ENCODE measurements around the gene TKTL1. TPM values are rescaled to one million over a fixed set of nuclear protein-coding genes. Genes with fewer than 3 reads are reported as not detected.
A peak's percentile ranks its signal among the peaks of the same experiment; 100 is the strongest.

The TKTL1 gene
- total RNA-seq, 1 donor, result not detected

DNA sequence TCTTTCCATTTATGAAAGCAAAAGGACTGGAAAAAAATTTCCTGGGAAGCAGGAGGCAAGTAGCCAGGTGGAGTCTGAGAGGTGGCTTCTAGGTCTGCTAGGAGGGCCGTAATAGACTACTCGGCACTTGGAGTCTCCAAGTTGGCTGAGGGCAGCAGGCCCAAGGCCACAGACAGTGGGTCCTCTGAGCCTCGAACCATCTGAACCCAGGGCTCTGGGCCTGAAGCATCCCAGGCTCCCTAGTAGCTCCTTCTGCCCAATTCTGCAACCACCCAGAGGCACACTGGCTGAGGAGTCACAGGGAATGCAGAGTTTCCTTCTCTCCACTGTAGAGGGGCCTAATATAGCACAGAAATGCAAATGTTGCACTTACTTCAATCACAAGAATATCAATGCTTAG, 19.8 kb downstream of the TKTL1 start:
- H3K4me3 ChIP-seq (ENCODE audit: low read depth, low read length), result no peak overlapping the region
- TF ChIP-seq, protein P1, sequence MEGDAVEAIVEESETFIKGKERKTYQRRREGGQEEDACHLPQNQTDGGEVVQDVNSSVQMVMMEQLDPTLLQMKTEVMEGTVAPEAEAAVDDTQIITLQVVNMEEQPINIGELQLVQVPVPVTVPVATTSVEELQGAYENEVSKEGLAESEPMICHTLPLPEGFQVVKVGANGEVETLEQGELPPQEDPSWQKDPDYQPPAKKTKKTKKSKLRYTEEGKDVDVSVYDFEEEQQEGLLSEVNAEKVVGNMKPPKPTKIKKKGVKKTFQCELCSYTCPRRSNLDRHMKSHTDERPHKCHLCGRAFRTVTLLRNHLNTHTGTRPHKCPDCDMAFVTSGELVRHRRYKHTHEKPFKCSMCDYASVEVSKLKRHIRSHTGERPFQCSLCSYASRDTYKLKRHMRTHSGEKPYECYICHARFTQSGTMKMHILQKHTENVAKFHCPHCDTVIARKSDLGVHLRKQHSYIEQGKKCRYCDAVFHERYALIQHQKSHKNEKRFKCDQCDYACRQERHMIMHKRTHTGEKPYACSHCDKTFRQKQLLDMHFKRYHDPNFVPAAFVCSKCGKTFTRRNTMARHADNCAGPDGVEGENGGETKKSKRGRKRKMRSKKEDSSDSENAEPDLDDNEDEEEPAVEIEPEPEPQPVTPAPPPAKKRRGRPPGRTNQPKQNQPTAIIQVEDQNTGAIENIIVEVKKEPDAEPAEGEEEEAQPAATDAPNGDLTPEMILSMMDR (IDR thresholded peaks at IDR 0.05; ENCODE audit: insufficient read depth, low read length), result no peak
- DNase-seq (ENCODE audit: low read depth), result no peak

DNA sequence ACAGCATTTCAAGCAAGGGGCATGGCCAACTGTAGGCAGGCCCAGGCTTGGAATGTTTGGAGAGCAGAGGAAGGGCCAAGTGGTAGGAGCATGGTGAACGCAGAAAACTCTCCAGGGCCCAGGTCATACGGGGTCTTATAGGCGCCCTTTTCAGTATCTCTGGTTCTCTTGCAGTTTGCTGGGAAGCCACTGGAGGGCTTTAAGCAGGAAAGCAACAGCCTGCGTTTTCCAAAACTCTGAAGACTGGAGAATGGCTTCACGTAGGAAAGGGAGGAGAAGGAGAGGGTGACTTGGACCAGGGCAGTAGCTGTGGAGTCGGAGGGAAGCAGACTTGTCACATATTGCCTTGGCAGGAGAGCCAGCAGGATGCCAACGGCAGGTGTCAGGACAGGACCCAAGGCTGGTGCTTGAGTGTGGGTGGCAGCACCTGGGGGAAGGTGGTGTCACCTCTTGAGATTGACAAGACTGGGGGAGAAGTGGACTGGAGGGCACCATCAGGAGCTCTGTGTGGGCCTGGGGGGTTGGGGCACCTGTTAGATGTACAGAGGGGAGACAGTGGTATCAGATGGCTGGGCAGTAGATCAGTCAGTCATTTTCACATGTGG, 21.9 kb downstream of the TKTL1 start:
- peak; percentile 46 for DNase-seq (ENCODE audit: low read depth)
- no peak overlapping the region for H3K4me3 ChIP-seq (ENCODE audit: low read depth, low read length)
- TF ChIP-seq, protein P1 (IDR thresholded peaks at IDR 0.05; ENCODE audit: insufficient read depth, low read length), result peak; percentile 67

DNA sequence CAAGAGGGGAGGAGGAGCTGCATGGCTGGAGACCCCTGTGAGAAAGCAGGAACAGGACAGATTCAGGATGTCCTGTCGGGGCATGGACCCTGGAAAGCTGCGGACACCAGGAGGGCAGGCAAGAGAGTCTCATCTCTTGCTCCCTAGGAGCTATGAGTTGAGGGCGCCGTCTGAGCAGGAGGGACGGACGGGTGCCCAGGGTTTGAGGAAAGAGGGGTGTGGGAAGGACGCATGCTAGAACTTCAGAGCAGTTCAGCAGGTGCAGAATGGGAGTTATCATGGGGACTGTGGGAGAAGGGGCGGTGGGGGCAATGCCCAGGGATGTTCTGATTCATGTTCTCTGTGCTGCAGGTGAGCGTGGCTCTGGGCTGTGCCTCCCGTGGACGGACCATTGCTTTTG, 24.8 kb downstream of the TKTL1 start:
- DNase-seq (ENCODE audit: low read depth), result no peak
- TF ChIP-seq, protein P1 (IDR thresholded peaks at IDR 0.05; ENCODE audit: insufficient read depth, low read length), result no peak
- no peak overlapping the region for H3K4me3 ChIP-seq (ENCODE audit: low read depth, low read length)

DNA sequence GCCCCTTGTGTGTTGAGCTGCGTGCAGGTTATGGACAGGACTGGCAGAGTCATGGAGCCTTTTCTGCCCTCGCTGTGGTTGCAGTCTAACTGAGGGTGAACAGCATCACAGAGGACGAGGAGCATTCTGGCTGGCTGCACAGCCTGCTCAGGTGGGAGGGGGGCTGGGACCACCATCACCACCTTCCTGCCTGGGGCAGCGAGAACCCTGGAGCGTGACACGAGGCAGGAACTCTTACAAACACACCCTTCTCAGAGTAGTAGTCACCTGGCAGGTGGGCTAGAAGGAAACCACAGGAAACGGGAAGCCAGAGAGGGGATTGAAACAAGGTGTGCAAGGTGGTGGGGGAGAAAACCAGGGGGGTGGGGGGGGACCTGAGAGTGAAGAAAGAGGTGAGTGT, 25.6 kb downstream of the TKTL1 start:
- DNase-seq (ENCODE audit: low read depth), result no peak
- H3K4me3 ChIP-seq (ENCODE audit: low read depth, low read length), result no peak overlapping the region
- TF ChIP-seq, protein P1 (IDR thresholded peaks at IDR 0.05; ENCODE audit: insufficient read depth, low read length), result no peak

DNA sequence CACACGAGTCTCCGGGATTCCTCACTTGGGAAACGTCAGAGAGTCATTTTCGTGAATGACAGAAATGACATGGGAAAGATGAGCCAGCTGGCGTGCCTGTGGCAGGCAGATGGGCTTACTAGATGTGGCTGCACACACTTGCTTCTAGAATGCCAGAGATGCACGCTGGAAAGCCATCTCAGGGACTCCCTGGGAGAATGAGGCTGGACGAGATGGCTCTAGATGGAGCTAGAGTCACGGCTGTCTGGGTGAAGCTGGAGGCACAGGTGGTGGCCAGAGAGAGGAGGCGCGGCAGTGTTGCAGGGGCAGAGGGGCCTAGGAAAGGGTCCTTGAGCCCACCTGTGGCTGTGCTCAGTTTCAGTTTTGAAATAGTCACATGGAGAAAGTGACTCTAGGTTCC, 26.0 kb downstream of the TKTL1 start:
- peak; percentile 11 for DNase-seq (ENCODE audit: low read depth)
- TF ChIP-seq, protein P1 (IDR thresholded peaks at IDR 0.05; ENCODE audit: insufficient read depth, low read length), result no peak
- no peak overlapping the region for H3K4me3 ChIP-seq (ENCODE audit: low read depth, low read length)

DNA sequence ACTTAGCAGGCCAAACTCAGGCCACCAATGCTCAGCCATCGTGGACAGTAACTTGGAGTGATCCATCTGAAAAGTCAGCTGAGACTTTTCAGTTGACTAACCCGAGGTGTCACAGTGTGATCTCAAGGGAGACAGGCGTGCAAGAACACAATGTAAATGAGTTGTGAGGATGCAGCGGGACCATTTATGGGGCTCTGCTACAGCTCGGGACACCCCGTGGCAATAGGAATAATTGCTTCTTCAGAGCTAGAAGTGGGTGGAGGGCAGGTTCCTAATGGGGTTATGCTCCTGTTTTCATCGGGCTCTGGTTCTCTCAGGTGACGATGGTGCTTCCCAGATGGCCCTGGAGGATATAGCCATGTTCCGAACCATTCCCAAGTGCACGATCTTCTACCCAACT, 27.3 kb downstream of the TKTL1 start:
- TF ChIP-seq, protein P1 (IDR thresholded peaks at IDR 0.05; ENCODE audit: insufficient read depth, low read length), result no peak
- no peak overlapping the region for H3K4me3 ChIP-seq (ENCODE audit: low read depth, low read length)
- no peak for DNase-seq (ENCODE audit: low read depth)

DNA sequence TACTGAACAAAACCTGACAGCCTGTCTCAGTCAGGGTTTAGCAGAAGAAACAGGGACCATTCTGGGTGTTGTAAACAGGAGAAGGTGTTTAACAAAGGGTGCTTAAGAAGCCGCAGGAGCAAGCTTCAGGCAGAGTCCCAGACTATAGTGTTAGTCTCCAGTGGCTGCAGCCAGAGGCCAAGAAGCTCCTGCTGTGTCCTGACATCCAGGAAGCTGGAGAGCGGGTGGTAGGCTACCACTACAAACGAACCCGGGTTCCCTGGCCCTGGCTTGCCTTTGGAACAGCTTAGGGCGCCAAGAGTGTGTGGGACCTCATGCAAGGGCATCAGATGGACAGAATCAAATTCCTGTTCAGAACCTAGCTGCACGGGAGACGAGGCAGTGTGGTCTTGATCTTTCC, 27.9 kb downstream of the TKTL1 start:
- no peak overlapping the region for H3K4me3 ChIP-seq (ENCODE audit: low read depth, low read length)
- TF ChIP-seq, protein P1 (IDR thresholded peaks at IDR 0.05; ENCODE audit: insufficient read depth, low read length), result no peak
- DNase-seq (ENCODE audit: low read depth), result no peak
